Large intestine (tissue), 3 donors: ENCODE data around the gene UBFD1. TPM values are rescaled to one million over a fixed set of nuclear protein-coding genes. Genes with fewer than 3 reads are reported as not detected.

Experiments
- DNase-seq, 2 donors: peaks; one replicate each; pipeline versions ENCODE4 v3.0.0 to v3.0.0-alpha.2; 2013
- H3K27ac ChIP-seq: one replicate; pipeline ENCODE4 v1.5.1; 2013; ENCODE audit warnings: low read length
- H3K27me3 ChIP-seq: 2 replicates; pipeline ENCODE4 v1.6.1; 2013; ENCODE audit warnings: low read length; ENCODE audit not compliant: control insufficient read depth, insufficient read depth
- H3K36me3 ChIP-seq: 2 replicates; pipeline ENCODE4 v1.6.1; 2013; ENCODE audit warnings: low read length; ENCODE audit not compliant: control insufficient read depth, insufficient read depth
- H3K4me1 ChIP-seq: one replicate; pipeline ENCODE4 v1.6.1; 2013; ENCODE audit warnings: low read length; ENCODE audit not compliant: control insufficient read depth, insufficient read depth
- H3K4me3 ChIP-seq: one replicate; pipeline ENCODE4 v1.5.1; 2013; ENCODE audit warnings: low read length
- H3K9me3 ChIP-seq: one replicate; pipeline ENCODE4 v1.6.1; 2013; ENCODE audit warnings: mild to moderate bottlenecking, low read depth, low read length, moderate library complexity; ENCODE audit not compliant: control insufficient read depth
- WGBS: methylation state at CpG from one replicate; pipeline ENCODE4 v1.1.5; 2013; ENCODE audit warnings: low lambda C conversion rate; ENCODE audit not compliant: insufficient coverage; 5-methylcytosine and 5-hydroxymethylcytosine counted together
- polyA plus RNA-seq: library from polyadenylated mRNA; unstranded; fragments of 120-200 nt; gene quantifications from one replicate; pipeline ENCODE4 v1.2.1, GENCODE V29; 2013

The UBFD1 gene
- polyA plus RNA-seq, 1 donor: 44.3 TPM

- DNase-seq: no peak
- Histone ChIP-seq H3K36me3 (peaks cover 9% of the 10 kb centered on the region), H3K4me3 (no peak overlapping the region), H3K27me3 (no peaks in the 10 kb centered on the region), H3K4me1 (no peaks in the 10 kb centered on the region), H3K9me3 (no peaks in the 10 kb centered on the region), H3K27ac (no peak overlapping the region)
- 100% methylated on average over 1 of the region's 7 CpGs for WGBS
These were observed 43.0 kb upstream of the UBFD1 start for GRCh38 chr16:23514381-23515152.

- DNase-seq: no peak
- no peaks in the 10 kb centered on the region for H3K9me3 ChIP-seq
- no peaks in the 10 kb centered on the region for H3K27me3 ChIP-seq
- WGBS: no CpG with 5 or more reads among the region's 5 CpGs
- H3K36me3 ChIP-seq: peaks cover 13% of the 10 kb centered on the region
- H3K27ac ChIP-seq: no peak overlapping the region
- no peaks in the 10 kb centered on the region for H3K4me1 ChIP-seq
- no peak overlapping the region for H3K4me3 ChIP-seq
These were observed 41.6 kb upstream of the UBFD1 start for GRCh38 chr16:23515881-23516280.

GRCh38 chr16:23516366-23517137 is 41.0 kb upstream of the UBFD1 start:
- WGBS: 100% methylated on average over 2 of the region's 4 CpGs
- Histone ChIP-seq H3K36me3 (peaks cover 15% of the 10 kb centered on the region), H3K4me3 (no peak overlapping the region), H3K27me3 (no peaks in the 10 kb centered on the region), H3K4me1 (no peaks in the 10 kb centered on the region), H3K27ac (no peak overlapping the region), H3K9me3 (no peaks in the 10 kb centered on the region)
- DNase-seq: no peak

GRCh38 chr16:23518435-23518891 is 39.1 kb upstream of the UBFD1 start:
- H3K4me3 ChIP-seq: no peak overlapping the region
- H3K27me3 ChIP-seq: no peaks in the 10 kb centered on the region
- H3K36me3 ChIP-seq: peaks cover 33% of the 10 kb centered on the region
- no peak for DNase-seq
- H3K4me1 ChIP-seq: no peaks in the 10 kb centered on the region
- H3K27ac ChIP-seq: no peak overlapping the region
- no peaks in the 10 kb centered on the region for H3K9me3 ChIP-seq
- 100% methylated on average over 1 of the region's 3 CpGs for WGBS

DNA sequence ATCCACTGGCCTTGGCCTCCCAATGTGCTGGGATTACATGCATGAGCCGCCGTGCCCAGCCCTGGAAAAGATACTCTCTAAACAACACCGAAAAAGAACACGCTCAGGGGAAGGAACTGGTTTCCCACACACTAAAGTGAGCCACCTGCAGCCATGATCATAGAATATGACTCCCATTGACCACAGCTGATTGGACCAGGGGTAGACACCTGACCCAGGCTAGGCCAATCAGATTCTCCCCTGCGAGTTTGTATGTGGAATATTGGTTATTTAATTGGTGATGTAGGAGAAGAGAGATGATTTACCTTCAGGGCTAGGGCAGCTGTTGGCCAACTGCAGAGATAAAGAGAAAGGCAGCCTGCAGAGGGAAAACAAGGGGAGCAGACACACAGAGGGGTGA is 38.2 kb upstream of the UBFD1 start:
- H3K27me3 ChIP-seq: no peaks in the 10 kb centered on the region
- peaks cover 41% of the 10 kb centered on the region for H3K36me3 ChIP-seq
- no CpG with 5 or more reads among the region's 5 CpGs for WGBS
- H3K27ac ChIP-seq: no peak overlapping the region
- H3K9me3 ChIP-seq: no peaks in the 10 kb centered on the region
- H3K4me1 ChIP-seq: no peaks in the 10 kb centered on the region
- no peak overlapping the region for H3K4me3 ChIP-seq
- DNase-seq: no peak

DNA sequence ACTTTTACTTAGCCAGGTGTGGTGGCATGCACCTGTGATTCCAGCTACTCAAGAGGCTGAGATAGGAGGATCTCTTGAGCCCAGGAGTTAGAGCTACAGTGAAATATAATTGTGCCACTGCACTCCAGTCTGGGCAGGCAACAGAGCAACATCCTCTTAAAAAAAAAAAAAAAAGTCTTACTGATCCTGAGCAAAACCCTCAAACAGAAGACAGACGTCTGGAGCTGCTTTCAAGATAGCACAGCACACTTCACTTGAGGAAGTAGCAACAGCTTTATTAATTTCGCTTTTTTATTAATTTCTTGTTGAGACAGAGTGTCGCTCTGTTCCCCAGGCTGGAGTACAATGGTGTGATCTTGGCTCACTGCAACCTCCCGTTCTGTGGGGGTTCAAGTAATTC is 37.0 kb upstream of the UBFD1 start:
- DNase-seq: no peak
- 80% methylated on average over 1 of the region's 4 CpGs for WGBS
- H3K9me3 ChIP-seq: no peaks in the 10 kb centered on the region
- H3K36me3 ChIP-seq: peaks cover 49% of the 10 kb centered on the region
- H3K4me1 ChIP-seq: no peaks in the 10 kb centered on the region
- no peak overlapping the region for H3K4me3 ChIP-seq
- H3K27ac ChIP-seq: no peak overlapping the region
- no peaks in the 10 kb centered on the region for H3K27me3 ChIP-seq

- 83% methylated on average over 2 of the region's 4 CpGs for WGBS
- no peak overlapping the region for H3K4me3 ChIP-seq
These were observed 36.3 kb upstream of the UBFD1 start for GRCh38 chr16:23521037-23521743.

DNA sequence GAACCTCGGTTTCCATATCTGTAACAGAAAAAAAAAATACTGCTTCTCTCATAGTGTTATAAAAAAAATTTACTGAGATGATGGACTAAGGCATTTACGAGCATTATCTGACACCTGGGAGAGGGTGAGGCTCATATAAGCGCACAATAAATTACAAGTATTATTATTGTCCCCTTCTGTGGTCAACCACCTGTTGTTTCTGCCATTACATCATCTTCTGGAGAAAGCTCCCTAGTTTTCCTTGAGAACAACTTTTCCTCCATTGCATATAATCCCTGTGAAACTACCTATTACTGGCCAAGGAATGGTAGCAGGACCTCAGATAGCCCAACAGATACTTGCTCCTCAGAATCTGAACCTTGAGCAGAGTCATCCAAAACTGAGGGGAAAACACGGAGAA is 35.6 kb upstream of the UBFD1 start:
- peaks cover 52% of the 10 kb centered on the region for H3K36me3 ChIP-seq
- no CpG with 5 or more reads among the region's 4 CpGs for WGBS
- no peak for DNase-seq

More at GRCh38 chr16:23521037-23521743, 36.3 kb upstream of the UBFD1 start:
- Histone ChIP-seq H3K36me3 (peaks cover 50% of the 10 kb centered on the region), H3K27ac (no peak overlapping the region), H3K4me1 (no peaks in the 10 kb centered on the region), H3K27me3 (no peaks in the 10 kb centered on the region), H3K9me3 (no peaks in the 10 kb centered on the region)
- no peak for DNase-seq

GRCh38 chr16:23523321-23523720 is 34.2 kb upstream of the UBFD1 start:
- no peak for DNase-seq
- Histone ChIP-seq H3K4me1 (peaks cover 8% of the 10 kb centered on the region), H3K36me3 (peaks cover 57% of the 10 kb centered on the region), H3K4me3 (no peak overlapping the region), H3K9me3 (no peaks in the 10 kb centered on the region), H3K27ac (no peak overlapping the region), H3K27me3 (no peaks in the 10 kb centered on the region)
- 100% methylated on average over 1 of the region's 6 CpGs for WGBS

More for the DNA sequence above, 35.6 kb upstream of the UBFD1 start:
- no peak overlapping the region for H3K27ac ChIP-seq
- no peak overlapping the region for H3K4me3 ChIP-seq
- H3K27me3 ChIP-seq: no peaks in the 10 kb centered on the region
- no peaks in the 10 kb centered on the region for H3K4me1 ChIP-seq
- H3K9me3 ChIP-seq: no peaks in the 10 kb centered on the region

GRCh38 chr16:23523876-23524385 is 33.6 kb upstream of the UBFD1 start:
- peaks cover 11% of the 10 kb centered on the region for H3K4me1 ChIP-seq
- no peak overlapping the region for H3K27ac ChIP-seq
- peaks cover 63% of the 10 kb centered on the region for H3K36me3 ChIP-seq
- H3K9me3 ChIP-seq: no peaks in the 10 kb centered on the region
- no peak for DNase-seq
- no CpG with 5 or more reads among the region's 7 CpGs for WGBS
- H3K27me3 ChIP-seq: no peaks in the 10 kb centered on the region
- H3K4me3 ChIP-seq: no peak overlapping the region
